ENCODE results near the gene ARID5B. TPM values are rescaled to one million over a fixed set of nuclear protein-coding genes. Genes with fewer than 3 reads are reported as not detected.

Gene ARID5B
- total RNA-seq, 1 experiment from 2014 or later, result 0.04 TPM

- H4K20me1 ChIP-seq (ENCODE audit: control insufficient read depth, insufficient read depth, insufficient read length), result no peaks in the 10 kb centered on the region
- H3K27me3 Mint-ChIP-seq (ENCODE audit: low read depth), result no peaks in the 10 kb centered on the region
- no peak overlapping the region for H3K4me2 ChIP-seq (ENCODE audit: insufficient read depth, insufficient read length, low read length)
- no peaks in the 10 kb centered on the region for H3K79me2 ChIP-seq (ENCODE audit: insufficient read depth, low read length)
- H3K9ac ChIP-seq (ENCODE audit: extremely low read depth, insufficient read length, low read length), result no peak overlapping the region
- H3K4me1 Mint-ChIP-seq, result peaks cover 5% of the 10 kb centered on the region in 2 experiments; a peak in 3 of 4 replicates
- H3K23ac ChIP-seq (ENCODE audit: insufficient read length, low read depth, low read length), result no peak overlapping the region
- no peak overlapping the region for H4K91ac ChIP-seq (ENCODE audit: insufficient read length, low read depth, low read length)
- no peak overlapping the region for H2BK15ac ChIP-seq (ENCODE audit: low read depth, low read length)
- WGBS (ENCODE audit: extremely low coverage, insufficient read length, low lambda C conversion rate), result no CpG with 5 or more reads among the region's 2 CpGs
- H3K56ac ChIP-seq (ENCODE audit: insufficient read length, low read depth, low read length), result no peak overlapping the region
- no peak overlapping the region for H2BK5ac ChIP-seq (ENCODE audit: insufficient read length, low read length)
- no peak overlapping the region for H3T11ph ChIP-seq (ENCODE audit: low read length)
- H2AK5ac ChIP-seq (ENCODE audit: insufficient read length, low read length), result no peak overlapping the region
- H3K4me3 Mint-ChIP-seq, result no peak overlapping the region
- H3K27ac Mint-ChIP-seq, result no peak overlapping the region
- H4K8ac ChIP-seq (replicated peaks; ENCODE audit: insufficient read length, low read depth, low read length), result no peak overlapping the region
- H3K79me1 ChIP-seq (ENCODE audit: insufficient read depth, low read depth, low read length, poor library complexity, severe bottlenecking), result no peaks in the 10 kb centered on the region
- TF ChIP-seq, protein P1, sequence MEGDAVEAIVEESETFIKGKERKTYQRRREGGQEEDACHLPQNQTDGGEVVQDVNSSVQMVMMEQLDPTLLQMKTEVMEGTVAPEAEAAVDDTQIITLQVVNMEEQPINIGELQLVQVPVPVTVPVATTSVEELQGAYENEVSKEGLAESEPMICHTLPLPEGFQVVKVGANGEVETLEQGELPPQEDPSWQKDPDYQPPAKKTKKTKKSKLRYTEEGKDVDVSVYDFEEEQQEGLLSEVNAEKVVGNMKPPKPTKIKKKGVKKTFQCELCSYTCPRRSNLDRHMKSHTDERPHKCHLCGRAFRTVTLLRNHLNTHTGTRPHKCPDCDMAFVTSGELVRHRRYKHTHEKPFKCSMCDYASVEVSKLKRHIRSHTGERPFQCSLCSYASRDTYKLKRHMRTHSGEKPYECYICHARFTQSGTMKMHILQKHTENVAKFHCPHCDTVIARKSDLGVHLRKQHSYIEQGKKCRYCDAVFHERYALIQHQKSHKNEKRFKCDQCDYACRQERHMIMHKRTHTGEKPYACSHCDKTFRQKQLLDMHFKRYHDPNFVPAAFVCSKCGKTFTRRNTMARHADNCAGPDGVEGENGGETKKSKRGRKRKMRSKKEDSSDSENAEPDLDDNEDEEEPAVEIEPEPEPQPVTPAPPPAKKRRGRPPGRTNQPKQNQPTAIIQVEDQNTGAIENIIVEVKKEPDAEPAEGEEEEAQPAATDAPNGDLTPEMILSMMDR (conservative IDR thresholded peaks at IDR 0.05), result no peak
- no peak overlapping the region for H3K4ac ChIP-seq (ENCODE audit: low read depth, low read length)
- H2BK12ac ChIP-seq (ENCODE audit: insufficient read length, low read depth, low read length), result no peak overlapping the region
- no peak overlapping the region for H3K18ac ChIP-seq (ENCODE audit: insufficient read length, low read depth, low read length)
- no peak overlapping the region for H2BK120ac ChIP-seq (ENCODE audit: low read depth, low read length, poor library complexity, severe bottlenecking)
- no peaks in the 10 kb centered on the region; a peak in 1 of 7 replicates for H3K36me3 Mint-ChIP-seq (ENCODE audit: insufficient read depth in 1 of 3, low read depth in 3 of 3)
- no peak overlapping the region for H2AFZ ChIP-seq (ENCODE audit: low read length)
- H3K23me2 ChIP-seq (ENCODE audit: insufficient read length, low read depth, low read length, poor library complexity, severe bottlenecking), result no peaks in the 10 kb centered on the region
- H3K9me3 ChIP-seq (ENCODE audit: control insufficient read depth, low read depth, low read length), result no peaks in the 10 kb centered on the region
- DNase-seq, result no peak
- H3K14ac ChIP-seq (ENCODE audit: insufficient read depth, low read length), result no peak overlapping the region
- no peak overlapping the region for H3K27ac ChIP-seq (ENCODE audit: insufficient read length, low read depth, low read length)
- no peaks in the 10 kb centered on the region for H3K27me3 ChIP-seq (ENCODE audit: insufficient read depth, low read length)
- no peaks in the 10 kb centered on the region for H3K4me1 ChIP-seq (ENCODE audit: insufficient read depth, low read length)
- H4K5ac ChIP-seq (ENCODE audit: insufficient read length, low read depth, low read length), result no peak overlapping the region
- no peaks in the 10 kb centered on the region for H3K9me3 Mint-ChIP-seq
- no peak overlapping the region for H2BK20ac ChIP-seq (ENCODE audit: low read depth, low read length, poor library complexity, severe bottlenecking)
These were observed 154.7 kb downstream of the ARID5B start for GRCh38 chr10:62056219-62056618.
